GM12878 (cell line): ENCODE measurements around the gene NAT14.

Experiments used
- MXI1 ChIP-seq: fragments of 150-350 bp; IDR thresholded peaks from 2 replicates; pipeline ENCODE4 v1.6.1; 2011; ENCODE audit warnings: low read depth, mild to moderate bottlenecking, inconsistent platforms, low read length, improper control_type of control experiment
- NR2F1 ChIP-seq: fragments of 450-650 bp; conservative IDR thresholded peaks from 2 replicates; pipeline ENCODE4 v1.6.1; 2017; ENCODE audit warnings: mild to moderate bottlenecking
- SMC3 ChIP-seq: IDR thresholded peaks from 2 replicates; pipeline ENCODE4 v1.6.1; 2011; ENCODE audit warnings: low read length, improper control_type of control experiment, borderline replicate concordance
- SUPT20H ChIP-seq: IDR thresholded peaks from 2 replicates; pipeline ENCODE4 v1.6.1; 2011; ENCODE audit warnings: low read depth, mild to moderate bottlenecking, low read length, moderate library complexity, borderline replicate concordance; ENCODE audit not compliant: control insufficient read depth
- TF ChIP-seq, protein P1 (sequence below), 3 experiments: IDR thresholded peaks in 2 of 3; conservative IDR thresholded peaks in 1 of 3; 2 replicates each; pipeline ENCODE4 v1.5.1; 2011; ENCODE audit warnings: low read depth in 3 of 3, low read length in 3 of 3, mild to moderate bottlenecking in 3 of 3, control low read depth in 2 of 3, moderate library complexity in 2 of 3, inconsistent platforms in 1 of 3, mixed read lengths in 1 of 3; ENCODE audit not compliant: control insufficient read depth in 2 of 3, insufficient read depth in 1 of 3; ENCODE audit errors: extremely low read depth in 1 of 3
- TF ChIP-seq, protein P2 (sequence below): fragments of 450-650 bp; IDR thresholded peaks from 2 replicates; pipeline ENCODE4 v1.6.1; 2017; ENCODE audit warnings: low read depth, mild to moderate bottlenecking, moderate library complexity

- TF ChIP-seq, protein P1, sequence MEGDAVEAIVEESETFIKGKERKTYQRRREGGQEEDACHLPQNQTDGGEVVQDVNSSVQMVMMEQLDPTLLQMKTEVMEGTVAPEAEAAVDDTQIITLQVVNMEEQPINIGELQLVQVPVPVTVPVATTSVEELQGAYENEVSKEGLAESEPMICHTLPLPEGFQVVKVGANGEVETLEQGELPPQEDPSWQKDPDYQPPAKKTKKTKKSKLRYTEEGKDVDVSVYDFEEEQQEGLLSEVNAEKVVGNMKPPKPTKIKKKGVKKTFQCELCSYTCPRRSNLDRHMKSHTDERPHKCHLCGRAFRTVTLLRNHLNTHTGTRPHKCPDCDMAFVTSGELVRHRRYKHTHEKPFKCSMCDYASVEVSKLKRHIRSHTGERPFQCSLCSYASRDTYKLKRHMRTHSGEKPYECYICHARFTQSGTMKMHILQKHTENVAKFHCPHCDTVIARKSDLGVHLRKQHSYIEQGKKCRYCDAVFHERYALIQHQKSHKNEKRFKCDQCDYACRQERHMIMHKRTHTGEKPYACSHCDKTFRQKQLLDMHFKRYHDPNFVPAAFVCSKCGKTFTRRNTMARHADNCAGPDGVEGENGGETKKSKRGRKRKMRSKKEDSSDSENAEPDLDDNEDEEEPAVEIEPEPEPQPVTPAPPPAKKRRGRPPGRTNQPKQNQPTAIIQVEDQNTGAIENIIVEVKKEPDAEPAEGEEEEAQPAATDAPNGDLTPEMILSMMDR (IDR thresholded peaks at IDR 0.05 in 2 of 3, conservative IDR thresholded peaks at IDR 0.05 in 1 of 3; ENCODE audit: control insufficient read depth in 2 of 3, extremely low read depth in 1 of 3, insufficient read depth in 1 of 3, low read depth in 3 of 3, low read length in 3 of 3) = no peak
- TF ChIP-seq SUPT20H (no peak), MXI1 (no peak), SMC3 (no peak), NR2F1 (no peak)
- TF ChIP-seq, protein P2, sequence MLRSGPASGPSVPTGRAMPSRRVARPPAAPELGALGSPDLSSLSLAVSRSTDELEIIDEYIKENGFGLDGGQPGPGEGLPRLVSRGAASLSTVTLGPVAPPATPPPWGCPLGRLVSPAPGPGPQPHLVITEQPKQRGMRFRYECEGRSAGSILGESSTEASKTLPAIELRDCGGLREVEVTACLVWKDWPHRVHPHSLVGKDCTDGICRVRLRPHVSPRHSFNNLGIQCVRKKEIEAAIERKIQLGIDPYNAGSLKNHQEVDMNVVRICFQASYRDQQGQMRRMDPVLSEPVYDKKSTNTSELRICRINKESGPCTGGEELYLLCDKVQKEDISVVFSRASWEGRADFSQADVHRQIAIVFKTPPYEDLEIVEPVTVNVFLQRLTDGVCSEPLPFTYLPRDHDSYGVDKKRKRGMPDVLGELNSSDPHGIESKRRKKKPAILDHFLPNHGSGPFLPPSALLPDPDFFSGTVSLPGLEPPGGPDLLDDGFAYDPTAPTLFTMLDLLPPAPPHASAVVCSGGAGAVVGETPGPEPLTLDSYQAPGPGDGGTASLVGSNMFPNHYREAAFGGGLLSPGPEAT = no peak
These were observed 6.6 kb upstream of the NAT14 start for GRCh38 chr19:55478364-55478763.
